GM19025 (cell line): ENCODE data around the gene MALT1.
A peak's percentile ranks its signal among the peaks of the same experiment; 100 is the strongest.
"Not testable (repeated sequence)": the region's sequence is repeated elsewhere in the genome, so short reads cannot be mapped to it uniquely, and the experiment has no call there.

Experiments
- ATAC-seq: cut with Tn5 transposase; IDR thresholded peaks from one replicate; pipeline ENCODE4 v1.9.1; 2021; ENCODE audit warnings: mild to moderate bottlenecking, low read depth, moderate library complexity; ENCODE audit not compliant: unreplicated experiment

Gene MALT1, protein sequence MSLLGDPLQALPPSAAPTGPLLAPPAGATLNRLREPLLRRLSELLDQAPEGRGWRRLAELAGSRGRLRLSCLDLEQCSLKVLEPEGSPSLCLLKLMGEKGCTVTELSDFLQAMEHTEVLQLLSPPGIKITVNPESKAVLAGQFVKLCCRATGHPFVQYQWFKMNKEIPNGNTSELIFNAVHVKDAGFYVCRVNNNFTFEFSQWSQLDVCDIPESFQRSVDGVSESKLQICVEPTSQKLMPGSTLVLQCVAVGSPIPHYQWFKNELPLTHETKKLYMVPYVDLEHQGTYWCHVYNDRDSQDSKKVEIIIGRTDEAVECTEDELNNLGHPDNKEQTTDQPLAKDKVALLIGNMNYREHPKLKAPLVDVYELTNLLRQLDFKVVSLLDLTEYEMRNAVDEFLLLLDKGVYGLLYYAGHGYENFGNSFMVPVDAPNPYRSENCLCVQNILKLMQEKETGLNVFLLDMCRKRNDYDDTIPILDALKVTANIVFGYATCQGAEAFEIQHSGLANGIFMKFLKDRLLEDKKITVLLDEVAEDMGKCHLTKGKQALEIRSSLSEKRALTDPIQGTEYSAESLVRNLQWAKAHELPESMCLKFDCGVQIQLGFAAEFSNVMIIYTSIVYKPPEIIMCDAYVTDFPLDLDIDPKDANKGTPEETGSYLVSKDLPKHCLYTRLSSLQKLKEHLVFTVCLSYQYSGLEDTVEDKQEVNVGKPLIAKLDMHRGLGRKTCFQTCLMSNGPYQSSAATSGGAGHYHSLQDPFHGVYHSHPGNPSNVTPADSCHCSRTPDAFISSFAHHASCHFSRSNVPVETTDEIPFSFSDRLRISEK

DNA sequence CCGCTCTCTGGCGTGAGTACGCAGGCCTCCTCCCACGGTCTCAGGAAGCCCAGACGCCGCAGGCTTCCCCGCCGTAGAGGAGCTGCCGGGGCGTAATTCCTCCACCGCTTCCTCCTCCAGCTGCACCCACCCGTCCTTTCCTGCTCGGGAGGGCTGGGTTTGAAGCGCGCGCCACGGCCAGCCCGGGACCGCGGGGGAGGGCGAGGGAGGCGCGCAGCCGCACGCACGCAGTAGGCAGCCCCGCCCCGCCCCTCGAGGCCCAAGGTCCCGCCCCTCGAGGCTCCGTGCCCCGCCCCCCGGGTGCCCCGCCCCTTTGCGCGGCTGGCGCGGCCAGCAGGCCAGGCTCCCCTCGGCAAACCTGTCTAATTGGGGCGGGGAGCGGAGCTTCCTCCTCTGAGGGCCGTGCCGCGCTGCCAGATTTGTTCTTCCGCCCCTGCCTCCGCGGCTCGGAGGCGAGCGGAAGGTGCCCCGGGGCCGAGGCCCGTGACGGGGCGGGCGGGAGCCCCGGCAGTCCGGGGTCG is at the start of gene MALT1:
MALT1 (plus strand) TSS at position 355 of the 521 bp plus-strand sequence. CDS start 179 bp downstream, outside the sequence.
- ATAC-seq: peak; percentile 83

DNA sequence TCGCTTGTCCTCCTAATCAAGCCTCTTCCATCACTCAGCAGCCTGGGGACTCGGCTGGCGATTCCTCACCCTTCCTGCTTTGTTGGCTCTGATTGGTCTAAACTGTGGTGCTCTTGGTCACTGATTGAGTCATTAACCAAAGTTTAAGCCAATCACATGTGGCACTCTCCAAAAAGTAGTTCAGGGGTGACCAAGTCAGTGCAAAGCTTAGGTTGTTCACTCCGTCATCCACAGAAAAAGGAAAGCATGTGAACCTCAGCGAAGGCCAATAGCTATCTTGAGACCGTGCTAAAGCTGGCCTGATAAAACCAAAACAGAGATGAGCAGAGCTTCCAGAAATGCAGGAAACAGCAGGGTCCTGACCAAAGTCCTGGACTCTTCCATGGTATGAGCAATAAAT is 47.3 kb upstream of the MALT1 start:
- no peak for ATAC-seq

DNA sequence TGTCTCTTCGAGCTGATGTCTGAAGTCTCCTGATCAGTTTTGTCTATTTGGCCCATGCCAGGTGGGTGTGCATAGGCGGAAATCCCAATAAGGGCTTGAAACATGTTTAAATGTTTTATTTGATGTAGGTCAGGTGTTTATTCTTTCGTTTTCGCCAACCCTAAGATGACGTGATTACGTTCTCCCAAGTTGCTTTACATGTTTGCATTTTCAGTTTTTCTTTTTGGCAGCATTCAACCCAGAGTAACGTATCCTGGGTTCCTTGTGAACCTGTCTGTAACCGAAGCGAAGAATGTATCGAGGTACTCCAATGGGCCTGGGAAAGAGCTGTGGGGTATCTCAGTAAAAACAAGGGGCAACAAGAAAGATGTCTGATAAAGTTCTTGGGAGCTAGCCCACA is 45.4 kb upstream of the MALT1 start:
- no peak for ATAC-seq

DNA sequence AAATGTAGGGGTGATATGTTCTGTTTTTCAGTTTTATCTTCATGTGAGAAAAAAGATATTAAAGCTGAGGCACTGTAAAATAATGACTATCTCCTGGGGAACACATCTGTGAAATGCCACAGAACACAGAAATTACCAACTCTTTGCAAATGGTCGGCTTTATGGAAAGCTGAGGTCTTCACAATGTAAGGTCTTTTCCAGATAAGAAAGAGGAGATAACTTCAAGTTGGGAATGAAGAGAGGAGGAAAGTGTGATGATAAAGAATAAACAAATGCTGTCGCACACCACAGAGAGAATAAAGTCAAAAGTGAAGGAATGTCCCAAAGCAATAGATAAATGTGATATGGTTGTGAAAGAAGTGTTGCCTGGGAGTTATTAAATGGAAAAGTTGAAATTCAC is 41.2 kb upstream of the MALT1 start:
- ATAC-seq: no peak

DNA sequence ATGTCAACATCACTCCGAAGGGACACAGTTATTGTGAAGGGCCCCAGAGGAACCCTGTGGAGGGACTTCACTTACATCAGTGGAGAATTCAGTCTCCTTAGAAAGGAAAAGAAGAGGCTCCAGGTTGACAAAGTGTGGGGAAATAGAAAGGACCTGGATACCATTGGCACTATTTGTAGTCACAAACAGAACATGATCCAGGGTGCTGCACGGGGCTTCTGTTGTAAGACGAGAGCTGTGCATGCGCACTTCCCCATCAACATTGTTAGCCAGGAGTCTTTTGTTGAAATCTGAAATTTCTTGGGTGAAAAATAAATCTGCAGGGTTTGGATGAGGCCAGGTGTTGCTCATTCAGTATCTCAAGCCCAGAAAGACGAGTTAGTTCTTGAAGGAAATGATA is 40.0 kb upstream of the MALT1 start:
- no peak for ATAC-seq

DNA sequence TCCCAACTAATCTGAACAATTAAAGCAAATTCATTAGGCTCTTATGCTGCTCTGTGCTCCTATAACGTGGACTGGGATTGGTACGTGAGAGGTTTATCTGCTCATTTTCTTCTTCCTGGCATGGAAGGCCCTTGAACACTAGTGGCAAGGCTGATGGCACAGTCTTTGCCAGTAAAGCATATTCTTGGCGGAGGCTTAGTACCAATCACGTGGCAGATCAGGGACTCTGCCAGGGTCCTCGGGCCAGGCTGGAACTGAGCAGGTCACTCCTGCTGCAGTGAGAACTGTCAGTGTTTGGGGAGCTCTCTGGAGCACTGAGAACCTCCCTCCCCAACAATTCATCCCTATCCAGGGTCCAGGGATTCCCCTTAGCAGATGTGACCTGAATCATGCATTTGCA is 38.7 kb upstream of the MALT1 start:
- no peak for ATAC-seq

DNA sequence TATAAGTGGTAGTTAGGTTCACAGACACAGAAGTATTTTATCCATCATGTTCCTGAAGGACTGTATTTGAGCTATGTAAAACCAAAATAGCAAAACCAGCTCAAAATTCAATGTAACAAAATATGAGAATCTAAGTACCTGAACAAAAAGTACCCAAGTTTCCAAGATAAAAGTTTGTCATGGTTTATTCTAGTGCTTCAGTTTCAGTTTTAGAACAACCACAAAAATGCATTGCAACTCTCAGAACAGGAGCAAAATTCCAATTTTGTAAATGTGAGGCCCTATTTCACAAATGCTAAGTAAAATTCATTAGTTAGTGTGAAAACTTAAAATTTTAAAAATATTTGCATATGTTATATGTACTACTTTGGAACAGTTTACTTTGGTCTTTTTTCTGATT is 37.4 kb upstream of the MALT1 start:
- no peak for ATAC-seq

DNA sequence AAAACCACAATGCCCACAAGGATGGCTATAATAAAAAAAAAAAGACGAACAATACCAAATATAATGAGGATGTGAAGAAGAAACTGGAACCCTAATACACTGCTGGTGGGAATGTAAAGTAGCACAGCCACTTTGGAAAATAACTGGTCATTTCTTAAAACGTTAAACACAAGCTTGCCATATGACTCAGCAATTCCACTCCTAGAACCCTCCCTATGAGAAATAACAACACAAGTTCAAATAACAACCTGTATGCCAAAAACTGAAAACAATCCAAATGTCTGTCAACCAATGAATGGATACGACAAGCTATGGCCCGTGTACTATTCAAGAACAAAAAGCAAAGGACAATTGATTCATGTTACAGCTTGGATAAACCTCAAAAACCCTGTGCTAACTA is 35.4 kb upstream of the MALT1 start:
- ATAC-seq: no peak

DNA sequence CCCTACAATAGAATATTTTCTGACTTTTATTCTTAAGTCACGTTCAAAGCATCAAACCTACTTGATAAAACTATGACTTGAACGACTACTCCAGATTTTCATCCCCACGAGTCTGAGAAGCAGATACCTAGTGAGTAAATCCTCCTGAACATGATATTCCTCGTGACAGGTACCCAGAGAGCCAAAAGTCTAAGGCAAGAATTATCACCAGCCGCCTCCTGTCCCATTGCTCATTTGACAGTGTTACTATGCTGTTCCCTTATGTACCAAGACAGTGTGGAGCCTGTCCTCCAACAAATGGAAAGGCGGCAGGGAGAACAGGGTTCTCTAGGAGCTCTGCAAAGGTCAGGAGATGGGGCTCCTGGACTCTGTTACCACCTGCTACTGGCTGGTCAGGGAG is 34.1 kb upstream of the MALT1 start:
- no peak for ATAC-seq

DNA sequence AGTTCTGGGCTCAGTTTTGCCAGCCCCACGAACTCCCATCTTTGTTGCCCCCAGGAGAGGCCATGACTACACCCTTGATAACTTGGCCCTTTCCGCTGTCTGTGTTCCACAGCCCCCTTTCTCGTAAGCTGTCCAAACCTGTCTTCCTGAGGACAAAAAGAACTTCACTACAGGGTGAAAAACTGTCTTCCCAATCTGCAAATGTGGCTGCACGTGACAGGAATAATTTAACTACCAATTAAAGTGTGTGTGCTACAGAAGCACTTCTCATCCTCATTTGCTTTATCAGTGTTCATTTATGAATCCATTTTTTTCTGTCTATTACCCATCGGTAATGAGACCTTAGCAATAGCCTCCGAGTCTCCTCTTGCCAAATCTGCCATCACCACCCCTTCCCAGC is 33.3 kb upstream of the MALT1 start:
- ATAC-seq: no peak

DNA sequence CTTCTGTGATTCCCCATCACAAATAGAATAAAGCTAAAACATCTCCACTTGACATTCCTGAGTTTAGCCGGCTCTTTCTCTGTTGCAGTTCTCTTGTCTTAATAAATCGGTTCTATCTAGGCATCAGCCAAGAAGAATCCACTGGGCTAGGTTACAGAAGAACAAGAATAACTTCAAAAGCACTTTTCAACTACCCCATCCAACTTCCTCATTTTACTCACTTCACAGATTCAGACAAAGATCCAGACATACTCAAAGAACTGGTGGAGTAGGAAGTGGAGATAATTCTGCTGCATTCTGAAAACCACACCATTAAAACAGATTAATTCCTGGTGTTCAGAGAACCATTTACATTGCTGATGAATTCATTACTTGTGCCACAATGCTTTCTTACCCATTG is 32.8 kb upstream of the MALT1 start:
- no peak for ATAC-seq

DNA sequence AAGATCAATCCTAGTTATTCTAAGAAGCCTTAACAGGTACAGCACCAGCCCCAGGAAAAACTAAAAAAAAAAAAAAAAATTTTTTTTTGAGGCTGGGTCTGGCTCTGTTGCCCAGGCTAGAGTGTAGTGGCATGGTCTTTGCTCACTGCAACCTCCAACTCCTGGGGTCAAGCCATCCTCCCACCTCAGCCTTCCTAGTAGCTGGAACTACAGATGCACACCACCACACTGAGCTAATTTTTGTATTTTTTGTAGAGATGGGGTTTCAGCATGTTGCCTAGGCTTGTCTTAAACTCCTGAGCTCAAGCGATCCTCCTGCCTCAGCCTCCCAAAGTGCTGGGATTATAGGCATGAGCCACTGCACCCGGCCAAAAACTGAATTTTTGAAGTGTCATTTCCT is 32.0 kb upstream of the MALT1 start:
- no peak for ATAC-seq

DNA sequence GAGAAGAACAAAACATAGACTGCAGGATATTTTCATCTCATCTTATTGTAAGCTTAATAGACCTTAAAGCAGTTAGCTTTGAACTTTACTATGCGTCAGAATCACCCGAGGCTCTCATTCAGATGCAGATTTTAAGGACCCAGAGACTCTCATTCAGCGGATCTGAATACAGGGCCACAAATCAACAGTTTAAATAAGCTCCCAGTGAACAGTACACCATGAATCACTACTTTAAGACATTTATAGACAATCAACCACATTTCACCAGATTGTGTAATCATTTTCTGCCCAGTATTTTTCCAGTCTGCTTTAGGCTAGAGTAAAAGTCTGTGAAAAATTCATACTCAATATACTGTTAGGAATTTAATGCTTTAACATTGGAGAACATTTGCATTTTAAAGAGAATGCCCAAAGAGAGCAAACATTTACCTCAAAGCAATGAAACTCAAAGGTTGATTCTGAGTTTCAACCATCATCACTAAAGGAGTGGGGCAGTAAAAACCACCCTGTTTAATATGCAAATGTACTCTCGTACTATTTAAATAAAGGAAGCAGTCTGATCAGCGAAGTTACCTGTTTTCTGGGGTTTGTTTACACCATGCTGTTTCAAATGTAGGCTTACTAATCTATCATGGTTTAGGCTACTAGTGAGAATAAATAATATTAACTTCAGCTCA is 31.4 kb upstream of the MALT1 start:
- no peak for ATAC-seq

DNA sequence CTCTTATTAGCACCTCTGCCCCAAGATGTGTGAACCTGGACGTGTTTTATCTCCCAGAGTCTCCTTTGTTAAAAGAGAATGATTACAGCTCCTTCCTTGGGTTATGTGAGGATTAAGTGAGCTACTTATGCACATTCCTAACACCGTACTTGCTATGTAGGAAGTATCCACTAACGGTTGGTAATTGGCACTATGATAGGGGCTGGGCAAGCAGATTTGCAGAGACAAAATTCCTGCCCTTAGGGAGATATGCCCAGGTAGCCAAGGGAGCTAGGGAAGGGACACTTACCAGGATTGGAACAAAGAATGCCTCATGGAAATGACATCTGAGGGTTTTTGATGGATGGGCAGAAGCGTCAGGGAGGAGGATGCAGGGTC is 30.8 kb upstream of the MALT1 start:
- no peak for ATAC-seq

DNA sequence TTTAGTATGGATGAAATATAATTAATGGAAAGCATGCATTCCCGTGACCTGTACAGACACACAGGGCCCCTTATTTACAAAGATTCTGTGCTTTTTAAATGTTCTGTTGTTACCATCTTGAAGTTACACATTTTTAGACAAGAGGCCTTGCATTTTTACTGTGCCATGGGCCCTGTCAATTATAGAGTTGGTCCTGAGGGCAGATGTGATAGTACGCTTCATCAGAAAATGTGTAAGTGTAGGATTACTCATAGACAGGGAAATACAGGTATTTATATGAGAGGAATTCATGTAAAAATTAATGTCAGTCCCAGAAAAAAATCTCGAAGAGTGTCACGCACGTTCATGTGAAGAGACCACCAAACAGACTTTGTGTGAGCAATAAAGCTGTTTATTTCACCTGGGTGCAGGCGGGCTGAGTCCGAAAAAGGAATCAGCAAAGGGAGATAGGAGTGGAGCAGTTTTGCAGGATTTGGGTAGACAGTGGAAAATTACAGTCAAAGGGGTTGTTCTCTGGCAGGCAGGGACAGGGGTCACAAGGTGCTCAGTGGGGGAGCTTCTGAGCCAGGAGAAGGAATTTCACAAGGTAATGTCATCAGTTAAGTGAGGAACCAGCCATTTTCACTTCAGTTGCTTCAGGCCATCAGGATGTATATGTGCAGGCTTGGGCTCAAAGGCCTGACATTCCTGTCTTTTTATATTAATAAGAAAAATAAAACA is 30.2 kb upstream of the MALT1 start:
- no peak for ATAC-seq

DNA sequence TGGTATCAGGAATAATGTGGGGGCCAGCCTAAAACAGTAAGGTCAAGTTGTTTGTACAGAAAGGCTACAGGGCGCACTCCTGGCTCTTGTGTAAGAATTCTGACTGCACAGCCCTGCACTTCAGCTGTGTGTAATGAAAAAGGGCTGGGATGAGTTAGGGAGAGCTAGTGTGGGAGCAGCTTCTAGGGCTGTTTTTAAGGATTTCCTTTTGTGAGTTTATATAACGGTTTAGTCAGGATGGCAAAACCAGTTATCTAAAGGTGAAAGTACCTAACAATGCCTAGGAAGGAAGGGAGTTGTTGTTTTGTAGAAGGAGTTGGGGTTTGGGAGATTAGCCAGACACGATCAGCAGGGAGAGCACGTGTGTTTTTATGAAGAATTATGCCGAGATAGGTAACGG is 27.7 kb upstream of the MALT1 start:
- ATAC-seq: not testable (repeated sequence)

DNA sequence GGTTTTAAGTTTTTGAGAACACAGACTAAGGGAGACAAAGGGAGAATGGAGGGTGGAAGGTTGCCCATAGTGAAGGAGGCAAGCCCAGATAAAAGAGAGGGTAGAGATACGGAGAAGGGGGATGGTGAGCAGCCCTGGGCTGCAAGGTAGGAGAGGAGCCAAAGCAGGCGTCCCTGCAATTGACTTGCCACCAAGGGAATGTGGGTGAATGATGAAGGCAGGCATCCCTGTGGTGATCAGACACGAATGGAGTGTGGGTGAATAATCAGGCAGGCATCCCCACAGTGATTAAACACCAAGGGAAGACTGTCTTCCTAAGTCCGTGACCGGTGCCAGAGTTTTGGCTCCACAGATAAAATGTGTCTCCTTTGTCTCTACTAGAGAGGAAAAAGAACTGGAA is 25.9 kb upstream of the MALT1 start:
- ATAC-seq: no peak

DNA sequence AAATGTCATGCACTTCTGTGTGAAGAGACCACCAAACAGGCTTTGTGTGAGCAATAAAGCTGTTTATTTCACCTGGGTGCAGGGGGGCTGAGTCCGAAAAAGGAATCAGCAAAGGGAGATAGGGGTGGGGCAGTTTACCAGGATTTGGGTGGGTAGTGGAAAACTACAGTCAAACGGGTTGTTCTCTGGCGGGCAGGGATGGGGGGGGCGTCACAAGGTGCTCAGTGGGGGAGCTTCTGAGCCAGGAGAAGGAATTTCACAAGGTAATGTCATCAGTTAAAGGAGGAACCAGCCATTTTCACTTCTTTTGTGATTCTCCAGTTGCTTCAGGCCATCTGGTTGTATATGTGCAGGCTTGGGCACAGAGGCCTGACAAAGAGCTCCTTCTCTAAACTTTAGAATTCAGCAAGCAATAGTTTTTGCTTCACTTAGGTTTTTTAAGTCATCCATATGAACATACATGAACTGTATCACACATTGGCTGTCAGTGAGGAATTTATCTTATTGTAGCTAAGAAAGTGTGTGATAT is 24.9 kb upstream of the MALT1 start:
- ATAC-seq: no peak

DNA sequence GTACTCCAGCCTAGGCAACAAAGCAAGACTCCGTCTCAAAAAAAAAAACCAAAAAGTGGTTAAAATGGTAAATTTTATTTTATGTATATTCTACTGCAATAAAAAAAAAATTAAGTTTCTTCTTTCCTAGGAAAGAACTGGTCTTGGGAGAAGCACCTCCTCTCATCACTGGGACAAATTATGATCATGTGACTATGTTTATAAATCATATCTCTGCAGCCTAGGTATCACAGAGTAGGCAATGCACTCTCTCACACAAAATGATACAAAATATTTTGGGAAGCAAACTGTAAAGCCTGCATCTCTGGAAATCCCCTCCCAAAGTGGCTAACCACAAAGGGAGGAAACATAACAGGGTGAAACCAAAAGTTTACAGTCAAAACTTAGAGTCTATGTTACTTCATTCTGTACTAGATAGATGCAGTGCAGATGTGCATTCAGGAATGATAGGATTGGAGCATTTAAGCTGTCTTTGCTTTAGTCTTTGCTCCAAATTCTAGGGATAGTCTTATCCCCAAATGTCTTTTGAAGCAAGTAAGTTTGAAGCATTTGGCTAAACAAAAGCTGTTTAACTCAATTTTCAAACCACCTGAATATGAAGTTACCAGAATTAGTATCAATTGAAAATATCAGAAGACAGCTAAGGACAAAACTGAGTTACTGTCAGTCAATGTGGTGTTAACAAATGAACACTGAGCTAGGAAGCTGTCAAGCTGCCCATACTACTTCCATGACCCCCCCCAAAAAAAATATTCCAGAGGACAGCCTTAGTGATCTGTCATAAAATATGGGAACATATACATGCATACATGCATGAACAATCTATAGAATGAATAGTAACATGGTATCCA is 21.1 kb upstream of the MALT1 start:
- ATAC-seq: peak; percentile 91
